Activated CD8-positive, alpha-beta T cell treated with anti-CD3 and anti-CD28 coated beads for 36 hours (primary cell): Measurements from ENCODE around the gene CNOT6. TPM values are rescaled to one million over a fixed set of nuclear protein-coding genes. Genes with fewer than 3 reads are reported as not detected.
"Not testable (repeated sequence)": the region's sequence is repeated elsewhere in the genome, so short reads cannot be mapped to it uniquely, and the experiment has no call there.

Experiments used
- ATAC-seq: fragments of 200-7000 bp; cut with Tn5 transposase; one replicate; pipeline ENCODE4 v1.10.0; 2021; ENCODE audit warnings: mild to moderate bottlenecking, moderate library complexity
- CTCF ChIA-PET: fragments of 350-600 bp; sonication (Branson Sonifier 250); formaldehyde crosslinking; loops from one replicate; lab custom pipeline; 2021; ENCODE audit warnings: antibody characterized with exemption; lab: Charles Lee
- POLR2A ChIA-PET: fragments of 350-600 bp; sonication (Branson Sonifier 250); formaldehyde crosslinking; loops from one replicate; lab custom pipeline; 2021; ENCODE audit warnings: antibody characterized with exemption; lab: Charles Lee
- DNase-seq: peaks from one replicate; pipeline ENCODE4 v3.0.0-alpha.2; 2020
- H3K27ac Mint-ChIP-seq: one replicate; pipeline ENCODE4 v1.8.0; 2021; ENCODE audit warnings: mild to moderate bottlenecking, mixed read lengths
- H3K27me3 Mint-ChIP-seq: one replicate; pipeline ENCODE4 v1.8.0; 2021; ENCODE audit warnings: mixed read lengths
- H3K36me3 Mint-ChIP-seq: one replicate; pipeline ENCODE4 v1.8.0; 2021; ENCODE audit warnings: low read depth, mixed read lengths
- H3K4me1 Mint-ChIP-seq: one replicate; pipeline ENCODE4 v1.8.0; 2021; ENCODE audit warnings: low read depth, mixed read lengths
- H3K4me3 Mint-ChIP-seq: one replicate; pipeline ENCODE4 v1.8.0; 2021; ENCODE audit warnings: mild to moderate bottlenecking, moderate library complexity, mixed read lengths
- H3K9me3 Mint-ChIP-seq: one replicate; pipeline ENCODE4 v1.8.0; 2021; ENCODE audit warnings: mixed read lengths
- CTCF ChIP-seq: fragments of 200-600 bp; IDR thresholded peaks from one replicate; pipeline ENCODE4 v1.8.0; 2022; ENCODE audit warnings: antibody characterized with exemption, mild to moderate bottlenecking
- intact Hi-C: fragments of 100-400 bp; cut with micrococcal nuclease; formaldehyde crosslinking; loops from one replicate; pipeline ENCODE4 v1.10.0; 2022
- total RNA-seq, 2 experiments: library from RNA; stranded (reverse); gene quantifications; one replicate each; pipeline ENCODE4 v1.2.3, GENCODE V29; 2021

The CNOT6 gene
- total RNA-seq, 2 experiments from 2014 or later: 28.4 to 30.4 TPM

- H3K9me3 Mint-ChIP-seq: no peaks in the 10 kb centered on the region
- no peak for DNase-seq
- intact Hi-C loops: no loop called here
- H3K4me1 Mint-ChIP-seq: no peaks in the 10 kb centered on the region
- ChIA-PET POLR2A (no interaction called here), CTCF (interaction anchor here (2.0 kb wide), 1 partner anchor 9 kb away, joined by 5 read pairs; no protein-coding TSS in a partner anchor)
- H3K36me3 Mint-ChIP-seq: no peaks in the 10 kb centered on the region
- ATAC-seq: no peak
- no peak for TF ChIP-seq CTCF
- H3K4me3 Mint-ChIP-seq: no peak overlapping the region
- no peak overlapping the region for H3K27ac Mint-ChIP-seq
- H3K27me3 Mint-ChIP-seq: no peaks in the 10 kb centered on the region
These were observed 29.6 kb upstream of the CNOT6 start for GRCh38 chr5:180464603-180464970.

GRCh38 chr5:180465052-180465451, 29.1 kb upstream of the CNOT6 start:
- H3K4me3 Mint-ChIP-seq, POLR2A ChIA-PET, ATAC-seq, H3K4me1 Mint-ChIP-seq, H3K27ac Mint-ChIP-seq, H3K27me3 Mint-ChIP-seq, DNase-seq, H3K9me3 Mint-ChIP-seq, intact Hi-C loops, H3K36me3 Mint-ChIP-seq: not testable (repeated sequence)
- CTCF ChIA-PET: interaction anchor here (0.7 kb wide), 1 partner anchor 149 kb away, joined by 3 read pairs; no protein-coding TSS in a partner anchor

GRCh38 chr5:180466316-180466715, 27.9 kb upstream of the CNOT6 start:
- DNase-seq: no peak
- no peak for TF ChIP-seq CTCF
- Mint-ChIP-seq H3K27me3 (peaks cover 9% of the 10 kb centered on the region), H3K27ac (no peak overlapping the region), H3K4me3 (no peak overlapping the region), H3K4me1 (no peaks in the 10 kb centered on the region), H3K9me3 (no peaks in the 10 kb centered on the region), H3K36me3 (no peaks in the 10 kb centered on the region)
- ChIA-PET CTCF (no interaction called here), POLR2A (no interaction called here)
- no peak for ATAC-seq
- intact Hi-C loops: no loop called here

GRCh38 chr5:180467028-180467975, 26.9 kb upstream of the CNOT6 start:
- intact Hi-C loops: no loop called here
- no peak for TF ChIP-seq CTCF
- CTCF ChIA-PET: no interaction called here
- POLR2A ChIA-PET: no interaction called here
- H3K27ac Mint-ChIP-seq: no peak overlapping the region
- no peak overlapping the region for H3K4me3 Mint-ChIP-seq
- no peak for DNase-seq
- H3K9me3 Mint-ChIP-seq: no peaks in the 10 kb centered on the region
- ATAC-seq: no peak
- H3K36me3 Mint-ChIP-seq: no peaks in the 10 kb centered on the region
- no peaks in the 10 kb centered on the region for H3K4me1 Mint-ChIP-seq
- peaks cover 10% of the 10 kb centered on the region for H3K27me3 Mint-ChIP-seq

- CTCF ChIA-PET: no interaction called here
- intact Hi-C loops: no loop called here
- no peak for DNase-seq
- POLR2A ChIA-PET: no interaction called here
- ATAC-seq: no peak
- H3K4me3 Mint-ChIP-seq: no peak overlapping the region
- TF ChIP-seq CTCF: no peak
- H3K4me1 Mint-ChIP-seq: no peaks in the 10 kb centered on the region
- H3K9me3 Mint-ChIP-seq: no peaks in the 10 kb centered on the region
- no peak overlapping the region for H3K27ac Mint-ChIP-seq
- no peaks in the 10 kb centered on the region for H3K36me3 Mint-ChIP-seq
- peaks cover 10% of the 10 kb centered on the region for H3K27me3 Mint-ChIP-seq
These were observed 26.0 kb upstream of the CNOT6 start for GRCh38 chr5:180467989-180468731.
